ENCODE results near the gene ZMIZ1.

Gene ZMIZ1

DNA sequence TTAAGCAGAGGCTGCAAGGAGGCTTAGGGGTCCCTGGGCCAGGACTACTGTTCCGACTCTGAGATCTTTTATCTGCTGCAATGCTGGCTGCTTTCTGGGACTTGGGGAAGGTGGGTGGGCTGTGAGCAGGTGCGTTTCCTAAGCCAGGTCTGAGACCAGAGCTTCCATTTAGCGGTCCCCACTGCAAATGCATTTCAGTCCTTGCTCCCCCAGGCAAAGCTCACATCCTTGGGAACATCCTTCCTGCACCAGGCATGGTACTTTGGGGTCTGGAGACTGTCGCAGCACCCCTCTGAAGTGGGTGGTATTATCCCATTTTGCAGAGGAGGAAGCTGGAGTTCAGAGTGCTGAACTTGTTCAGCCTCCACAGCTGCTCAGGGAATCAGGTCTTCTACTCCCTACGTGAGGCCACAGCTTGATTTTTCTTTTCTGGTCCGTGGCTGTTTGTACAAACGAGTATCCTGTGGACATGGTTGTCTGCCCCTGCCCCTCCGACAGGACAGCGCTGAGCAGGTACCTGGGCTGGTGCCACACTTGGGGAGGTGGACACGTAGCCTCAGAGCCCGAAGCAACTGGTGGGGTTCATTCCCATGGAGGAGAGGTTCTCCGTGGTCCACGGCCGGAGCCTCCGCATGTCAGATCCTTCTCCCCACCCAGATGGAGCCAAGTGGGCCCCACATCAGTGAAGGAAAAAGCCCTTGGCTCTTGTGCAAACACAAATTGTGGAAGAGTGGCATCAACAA is 20.0 kb downstream of the ZMIZ1 start:
- Histone ChIP-seq H3K9me3 (ENCODE audit: control insufficient read depth, insufficient read depth, low read length) (no peaks in the 10 kb centered on the region), H3K27me3 (ENCODE audit: control insufficient read depth, insufficient read depth, low read length) (no peaks in the 10 kb centered on the region), H3K4me1 (ENCODE audit: control insufficient read depth, insufficient read depth, low read length) (peaks cover 18% of the 10 kb centered on the region), H3K36me3 (ENCODE audit: control insufficient read depth, insufficient read depth, low read length) (no peaks in the 10 kb centered on the region; the same call in 1 of the 2 replicates), H3K27ac (ENCODE audit: low read depth, low read length) (no peak overlapping the region), H3K4me3 (ENCODE audit: low read depth, low read length) (no peak overlapping the region), H3K9ac (ENCODE audit: low read depth, low read length) (no peak overlapping the region)

- Histone ChIP-seq H3K36me3 (ENCODE audit: control insufficient read depth, insufficient read depth, low read length) (no peaks in the 10 kb centered on the region; the same call in 1 of the 2 replicates), H3K27ac (ENCODE audit: low read depth, low read length) (no peak overlapping the region), H3K4me3 (ENCODE audit: low read depth, low read length) (no peak overlapping the region), H3K27me3 (ENCODE audit: control insufficient read depth, insufficient read depth, low read length) (no peaks in the 10 kb centered on the region), H3K9me3 (ENCODE audit: control insufficient read depth, insufficient read depth, low read length) (no peaks in the 10 kb centered on the region), H3K4me1 (ENCODE audit: control insufficient read depth, insufficient read depth, low read length) (peaks cover 11% of the 10 kb centered on the region), H3K9ac (ENCODE audit: low read depth, low read length) (no peak overlapping the region)
Observed at GRCh38 chr10:79089632-79090031, 20.9 kb downstream of the ZMIZ1 start.

GRCh38 chr10:79090134-79090803 is 21.5 kb downstream of the ZMIZ1 start:
- H3K9me3 ChIP-seq (ENCODE audit: control insufficient read depth, insufficient read depth, low read length) = no peaks in the 10 kb centered on the region
- H3K9ac ChIP-seq (ENCODE audit: low read depth, low read length) = no peak overlapping the region
- no peaks in the 10 kb centered on the region; the same call in 1 of the 2 replicates for H3K36me3 ChIP-seq (ENCODE audit: control insufficient read depth, insufficient read depth, low read length)
- no peaks in the 10 kb centered on the region for H3K27me3 ChIP-seq (ENCODE audit: control insufficient read depth, insufficient read depth, low read length)
- no peak overlapping the region for H3K4me3 ChIP-seq (ENCODE audit: low read depth, low read length)
- H3K27ac ChIP-seq (ENCODE audit: low read depth, low read length) = no peak overlapping the region
- H3K4me1 ChIP-seq (ENCODE audit: control insufficient read depth, insufficient read depth, low read length) = peaks cover 11% of the 10 kb centered on the region

- no peaks in the 10 kb centered on the region for H3K27me3 ChIP-seq (ENCODE audit: control insufficient read depth, insufficient read depth, low read length)
- no peak overlapping the region for H3K27ac ChIP-seq (ENCODE audit: low read depth, low read length)
- no peak overlapping the region for H3K4me3 ChIP-seq (ENCODE audit: low read depth, low read length)
- H3K9ac ChIP-seq (ENCODE audit: low read depth, low read length) = no peak overlapping the region
- H3K9me3 ChIP-seq (ENCODE audit: control insufficient read depth, insufficient read depth, low read length) = no peaks in the 10 kb centered on the region
- H3K36me3 ChIP-seq (ENCODE audit: control insufficient read depth, insufficient read depth, low read length) = no peaks in the 10 kb centered on the region; the same call in 1 of the 2 replicates
- peaks cover 3% of the 10 kb centered on the region for H3K4me1 ChIP-seq (ENCODE audit: control insufficient read depth, insufficient read depth, low read length)
Observed at GRCh38 chr10:79092292-79092896, 23.6 kb downstream of the ZMIZ1 start.

DNA sequence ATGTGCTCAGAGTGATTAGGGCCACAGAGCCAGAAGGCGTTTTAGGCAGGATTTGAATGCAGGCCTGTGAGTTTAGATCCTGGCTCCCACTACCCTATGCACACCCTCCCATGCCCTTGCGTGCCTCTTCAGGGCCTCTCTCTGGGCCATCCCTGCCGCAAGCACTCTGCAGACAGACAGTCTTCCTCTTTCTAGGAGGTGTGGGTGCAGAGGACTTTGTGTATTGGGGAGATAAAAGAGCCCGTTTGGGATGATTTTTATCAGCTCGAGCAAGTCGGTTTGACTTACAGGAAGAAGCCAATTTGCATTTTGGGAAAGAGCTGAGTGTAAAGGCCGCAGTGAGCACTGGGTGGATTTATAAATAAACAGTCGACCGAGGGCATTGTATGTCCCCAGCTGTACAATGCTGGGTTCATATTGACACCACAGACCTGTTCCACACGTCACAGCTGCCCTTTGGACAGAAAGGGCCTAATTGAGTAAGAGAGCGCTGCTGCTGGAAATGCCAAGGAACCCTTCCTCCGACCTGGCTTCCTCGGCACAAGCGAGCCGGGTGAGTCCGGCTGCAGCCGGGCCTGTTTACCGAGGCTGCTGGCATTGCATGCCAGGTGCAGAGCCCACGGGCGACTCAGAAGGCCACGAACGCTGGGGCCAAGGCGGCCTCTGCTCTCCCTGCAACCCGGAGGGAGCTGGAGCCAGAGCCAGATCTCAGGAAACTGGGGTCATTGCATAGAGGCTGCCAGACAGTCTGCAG is 25.1 kb downstream of the ZMIZ1 start:
- Histone ChIP-seq H3K27me3 (ENCODE audit: control insufficient read depth, insufficient read depth, low read length) (no peaks in the 10 kb centered on the region), H3K9me3 (ENCODE audit: control insufficient read depth, insufficient read depth, low read length) (no peaks in the 10 kb centered on the region), H3K27ac (ENCODE audit: low read depth, low read length) (no peak overlapping the region), H3K36me3 (ENCODE audit: control insufficient read depth, insufficient read depth, low read length) (no peaks in the 10 kb centered on the region; the same call in 1 of the 2 replicates), H3K4me1 (ENCODE audit: control insufficient read depth, insufficient read depth, low read length) (no peaks in the 10 kb centered on the region), H3K9ac (ENCODE audit: low read depth, low read length) (no peak overlapping the region), H3K4me3 (ENCODE audit: low read depth, low read length) (no peak overlapping the region)

GRCh38 chr10:79094412-79095175 is 25.8 kb downstream of the ZMIZ1 start:
- Histone ChIP-seq H3K4me3 (ENCODE audit: low read depth, low read length) (no peak overlapping the region), H3K9me3 (ENCODE audit: control insufficient read depth, insufficient read depth, low read length) (no peaks in the 10 kb centered on the region), H3K27me3 (ENCODE audit: control insufficient read depth, insufficient read depth, low read length) (no peaks in the 10 kb centered on the region), H3K36me3 (ENCODE audit: control insufficient read depth, insufficient read depth, low read length) (no peaks in the 10 kb centered on the region), H3K4me1 (ENCODE audit: control insufficient read depth, insufficient read depth, low read length) (peaks cover 6% of the 10 kb centered on the region; the same call in 1 of the 2 replicates), H3K27ac (ENCODE audit: low read depth, low read length) (no peak overlapping the region), H3K9ac (ENCODE audit: low read depth, low read length) (no peak overlapping the region)

GRCh38 chr10:79095316-79095715 is 26.6 kb downstream of the ZMIZ1 start:
- Histone ChIP-seq H3K27me3 (ENCODE audit: control insufficient read depth, insufficient read depth, low read length) (no peaks in the 10 kb centered on the region), H3K4me1 (ENCODE audit: control insufficient read depth, insufficient read depth, low read length) (peaks cover 8% of the 10 kb centered on the region; the same call in 1 of the 2 replicates), H3K9ac (ENCODE audit: low read depth, low read length) (no peak overlapping the region), H3K9me3 (ENCODE audit: control insufficient read depth, insufficient read depth, low read length) (no peaks in the 10 kb centered on the region), H3K27ac (ENCODE audit: low read depth, low read length) (no peak overlapping the region), H3K4me3 (ENCODE audit: low read depth, low read length) (no peak overlapping the region), H3K36me3 (ENCODE audit: control insufficient read depth, insufficient read depth, low read length) (no peaks in the 10 kb centered on the region)

DNA sequence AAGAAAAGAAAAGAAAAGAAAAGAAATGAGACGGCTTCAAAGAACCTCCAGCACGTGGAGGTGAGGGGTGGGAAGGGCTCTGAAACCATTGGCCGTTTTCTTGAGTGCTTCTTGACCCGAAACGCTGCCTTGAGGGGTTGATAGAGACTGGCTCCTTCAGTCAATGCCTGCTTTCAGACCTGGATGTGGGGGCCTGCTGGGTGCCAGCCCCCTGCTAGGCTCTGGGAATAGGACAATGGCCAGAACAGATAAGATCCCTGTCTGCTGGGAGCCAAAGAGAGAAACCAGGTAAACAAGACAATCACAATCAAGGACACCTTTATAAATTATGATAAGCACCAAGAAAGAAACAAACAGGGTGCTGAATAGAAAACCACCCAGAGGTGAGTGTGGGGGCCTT is 27.7 kb downstream of the ZMIZ1 start:
- Histone ChIP-seq H3K4me1 (ENCODE audit: control insufficient read depth, insufficient read depth, low read length) (peaks cover 9% of the 10 kb centered on the region), H3K27me3 (ENCODE audit: control insufficient read depth, insufficient read depth, low read length) (no peaks in the 10 kb centered on the region), H3K27ac (ENCODE audit: low read depth, low read length) (no peak overlapping the region), H3K9ac (ENCODE audit: low read depth, low read length) (peak overlapping the region; percentile 22; the same call in 1 of the 2 replicates), H3K4me3 (ENCODE audit: low read depth, low read length) (no peak overlapping the region), H3K9me3 (ENCODE audit: control insufficient read depth, insufficient read depth, low read length) (no peaks in the 10 kb centered on the region), H3K36me3 (ENCODE audit: control insufficient read depth, insufficient read depth, low read length) (no peaks in the 10 kb centered on the region)

- H3K27ac ChIP-seq (ENCODE audit: low read depth, low read length) = no peak overlapping the region
- H3K27me3 ChIP-seq (ENCODE audit: control insufficient read depth, insufficient read depth, low read length) = no peaks in the 10 kb centered on the region
- no peaks in the 10 kb centered on the region for H3K36me3 ChIP-seq (ENCODE audit: control insufficient read depth, insufficient read depth, low read length)
- no peaks in the 10 kb centered on the region for H3K9me3 ChIP-seq (ENCODE audit: control insufficient read depth, insufficient read depth, low read length)
- peaks cover 16% of the 10 kb centered on the region for H3K4me1 ChIP-seq (ENCODE audit: control insufficient read depth, insufficient read depth, low read length)
- peak overlapping the region; percentile 22; the same call in 1 of the 2 replicates for H3K9ac ChIP-seq (ENCODE audit: low read depth, low read length)
- no peak overlapping the region for H3K4me3 ChIP-seq (ENCODE audit: low read depth, low read length)
Observed at GRCh38 chr10:79097021-79097872, 28.5 kb downstream of the ZMIZ1 start.

Measured in HUES48 (cell line).